Kidney (tissue), 14 donors: Measurements from ENCODE around the gene MAG. TPM values are rescaled to one million over a fixed set of nuclear protein-coding genes. Genes with fewer than 3 reads are reported as not detected.

Experiments
- DNase-seq, 5 donors: peaks; one replicate each; pipeline ENCODE4 v3.0.0-alpha.2; 2013 to 2020
- FAIRE-seq: peaks from 2 replicates; lab custom pipeline; 2012; peaks lifted over from hg19 to GRCh38; lab: Jason Lieb, UNC
- H3K27ac ChIP-seq, 2 donors: one replicate each; pipeline ENCODE4 v1.7.0; 2013; ENCODE audit warnings: low read depth in 2 of 2, low read length in 2 of 2, inconsistent platforms in 1 of 2
- H3K27me3 ChIP-seq: one replicate; pipeline ENCODE4 v1.7.1; 2013; ENCODE audit warnings: low read length, inconsistent platforms; ENCODE audit not compliant: control insufficient read depth, insufficient read depth
- H3K36me3 ChIP-seq, 3 donors: one replicate each; pipeline versions ENCODE4 v1.7.0 to v1.7.1; 2013; ENCODE audit warnings: low read length in 3 of 3, control low read depth in 1 of 3, inconsistent platforms in 1 of 3; ENCODE audit not compliant: insufficient read depth in 3 of 3, control insufficient read depth in 2 of 3
- H3K4me1 ChIP-seq, 3 donors: one replicate each; pipeline versions ENCODE4 v1.7.0 to v1.7.1; 2013; ENCODE audit warnings: low read length in 3 of 3, inconsistent platforms in 1 of 3, low read depth in 1 of 3; ENCODE audit not compliant: control insufficient read depth in 2 of 3, insufficient read depth in 2 of 3
- H3K4me3 ChIP-seq, 3 donors: one replicate each; pipeline versions ENCODE4 v1.7.0 to v1.8.1; 2013; ENCODE audit warnings: low read length in 3 of 3, control low read depth in 1 of 3, inconsistent platforms in 1 of 3
- H3K9ac ChIP-seq, 3 donors: one replicate each; pipeline versions ENCODE4 v1.7.0 to v1.7.1; 2013; ENCODE audit warnings: low read length in 3 of 3, control low read depth in 1 of 3, inconsistent platforms in 1 of 3
- H3K9me3 ChIP-seq, 3 donors: one replicate each; pipeline versions ENCODE4 v1.7.0 to v1.7.1; 2013; ENCODE audit warnings: low read length in 3 of 3, control low read depth in 1 of 3, inconsistent platforms in 1 of 3; ENCODE audit not compliant: control insufficient read depth in 2 of 3, insufficient read depth in 1 of 3
- CTCF ChIP-seq: IDR thresholded peaks from 3 replicates; pipeline ENCODE4 v1.5.1; 2012; ENCODE audit warnings: mild to moderate bottlenecking, moderate library complexity, borderline replicate concordance; ENCODE audit not compliant: insufficient read depth; ENCODE audit errors: extremely low read depth
- intact Hi-C: fragments of 100-400 bp; cut with DNase I; formaldehyde crosslinking; loops from one replicate; pipeline ENCODE4 v1.11.1; 2022
- polyA plus RNA-seq: library from polyadenylated mRNA; stranded (reverse); fragments of 350-450 nt; fragmentation: Illumina TruSeq; extraction: RNeasy Lipid Tissue Mini Kit (QIAGEN cat#74804); gene quantifications from one replicate; pipeline ENCODE4 v1.2.3, GENCODE V29; 2014; ENCODE audit warnings: low read depth, low replicate concordance; ENCODE audit not compliant: insufficient read depth
- total RNA-seq: library from RNA; stranded (reverse); fragmentation: NEBNext Ultra II Directional; extraction: Animal tissue kit (Norgen Biotek cat#: 25700); gene quantifications from one replicate; pipeline ENCODE4 v1.2.1, GENCODE V29; 2021
- donor health status: control.
- donor health status: control.
- donor health status: control.
- donor health status: control.
- donor health status: control.
- donor health status: DM: yes; HTN: yes; CAD: no.
- donor health status: Normal renal cell carcinoma (clear cell type).

Gene MAG
- total and polyA plus RNA-seq, 2 donors from 2014 or later, result 0.41 to 1.1 TPM

GRCh38 chr19:35344511-35345031 is 52.6 kb downstream of the MAG start:
- Histone ChIP-seq H3K27ac (no peak overlapping the region), H3K9ac (no peak overlapping the region), H3K27me3 (no peaks in the 10 kb centered on the region), H3K4me1 (no peaks in the 10 kb centered on the region), H3K36me3 (no peaks in the 10 kb centered on the region), H3K4me3 (no peak overlapping the region), H3K9me3 (no peaks in the 10 kb centered on the region)
- DNase-seq (peak in 2 of 5 donors; percentile 23 to 61), FAIRE-seq (no peak)
- TF ChIP-seq CTCF, result no peak
- intact Hi-C loops, result no loop called here

- Histone ChIP-seq H3K9me3 (no peaks in the 10 kb centered on the region), H3K4me1 (no peaks in the 10 kb centered on the region), H3K27me3 (no peaks in the 10 kb centered on the region), H3K9ac (no peak overlapping the region), H3K27ac (no peak overlapping the region), H3K4me3 (no peak overlapping the region), H3K36me3 (no peaks in the 10 kb centered on the region)
- FAIRE-seq (no peak), DNase-seq (peak in 1 of 5 donors; percentile 23)
- TF ChIP-seq CTCF, result no peak
- intact Hi-C loops, result no loop called here
These were observed 53.7 kb downstream of the MAG start for GRCh38 chr19:35345671-35346111.

DNA sequence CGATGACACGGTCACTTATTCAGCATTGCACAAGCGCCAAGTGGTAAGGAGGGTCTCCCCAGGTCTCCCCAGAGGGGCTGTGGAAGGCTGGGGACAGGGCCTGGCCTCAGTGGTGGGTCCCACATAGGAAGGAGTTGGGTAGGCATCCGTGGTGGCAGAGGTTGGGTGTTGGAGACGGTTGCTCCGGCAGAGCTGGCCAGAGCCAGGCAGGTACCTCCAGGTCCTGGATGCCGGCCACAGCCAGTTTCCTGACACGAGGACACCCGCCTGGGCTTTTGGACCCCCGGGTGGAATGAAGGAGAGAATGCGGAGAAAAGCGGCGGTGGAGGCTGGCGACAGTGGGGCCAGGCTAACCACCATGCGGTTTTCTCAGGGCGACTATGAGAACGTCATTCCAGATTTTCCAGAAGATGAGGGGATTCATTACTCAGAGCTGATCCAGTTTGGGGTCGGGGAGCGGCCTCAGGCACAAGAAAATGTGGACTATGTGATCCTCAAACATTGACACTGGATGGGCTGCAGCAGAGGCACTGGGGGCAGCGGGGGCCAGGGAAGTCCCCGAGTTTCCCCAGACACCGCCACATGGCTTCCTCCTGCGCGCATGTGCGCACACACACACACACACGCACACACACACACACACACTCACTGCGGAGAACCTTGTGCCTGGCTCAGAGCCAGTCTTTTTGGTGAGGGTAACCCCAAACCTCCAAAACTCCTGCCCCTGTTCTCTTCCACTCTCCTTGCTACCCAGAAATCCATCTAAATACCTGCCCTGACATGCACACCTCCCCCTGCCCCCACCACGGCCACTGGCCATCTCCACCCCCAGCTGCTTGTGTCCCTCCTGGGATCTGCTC is 54.5 kb downstream of the MAG start:
- DNase-seq (peak in 2 of 5 donors; percentile 28 to 69), FAIRE-seq (no peak)
- H3K4me1 ChIP-seq, result no peaks in the 10 kb centered on the region
- H3K9ac ChIP-seq, result no peak overlapping the region
- H3K27ac ChIP-seq, result no peak overlapping the region
- H3K4me3 ChIP-seq, result no peak overlapping the region
- intact Hi-C loops, result no loop called here
- no peak for TF ChIP-seq CTCF
- H3K9me3 ChIP-seq, result no peaks in the 10 kb centered on the region
- no peaks in the 10 kb centered on the region for H3K27me3 ChIP-seq
- H3K36me3 ChIP-seq, result no peaks in the 10 kb centered on the region
